ENCODE measurements around the gene PPP1R14B. TPM values are rescaled to one million over a fixed set of nuclear protein-coding genes. Genes with fewer than 3 reads are reported as not detected.
A peak's percentile ranks its signal among the peaks of the same experiment; 100 is the strongest.

The PPP1R14B gene
- total and polyA plus RNA-seq, 4 donors, result 24.2 to 57.6 (median 38.3) TPM

DNA sequence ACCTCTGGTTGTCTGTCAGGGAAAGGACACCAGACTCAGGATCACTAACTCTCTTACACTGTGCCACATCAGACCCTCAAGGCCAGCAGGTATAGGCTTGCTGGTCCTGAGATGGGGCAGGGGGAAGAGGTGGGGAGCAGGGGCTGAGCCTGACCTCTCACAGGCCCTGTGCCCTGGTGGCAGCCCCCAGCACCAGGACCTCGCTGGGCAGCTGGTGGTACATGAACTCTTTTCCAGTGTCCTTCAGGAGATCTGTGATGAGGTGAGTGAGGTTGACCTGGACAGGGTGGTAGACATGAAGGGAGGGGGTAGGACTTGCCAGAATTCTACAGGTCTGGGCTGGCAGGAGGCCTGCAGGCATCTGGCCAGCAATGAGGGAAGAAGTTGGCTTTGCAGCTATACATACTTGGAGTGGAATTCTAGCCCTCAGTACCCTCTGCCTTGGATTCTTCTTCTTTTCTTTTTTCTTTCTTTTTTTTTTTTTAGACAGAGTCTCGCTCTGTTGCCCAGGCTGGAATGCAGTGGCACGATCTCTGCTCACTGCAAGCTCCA, 19.3 kb downstream of the PPP1R14B start:
- Histone ChIP-seq H3K36me3 (ENCODE audit: control insufficient read depth in 4 of 4, insufficient read depth in 3 of 4, low read depth in 1 of 4, low read length in 3 of 4) (peaks cover 0 to 14% (median 6%) of the 10 kb centered on the region in 4 donors), H3K27ac (ENCODE audit: low read depth in 1 of 2, low read length in 2 of 2) (no peak overlapping the region), H3K9ac (ENCODE audit: low read depth in 1 of 2, low read length in 2 of 2) (peak overlapping the region in 1 of 2 donors; percentile 89), H3K9me3 (ENCODE audit: control insufficient read depth in 4 of 4, low read length in 3 of 4) (no peaks in the 10 kb centered on the region), H3K4me3 (ENCODE audit: low read depth in 1 of 3, low read length in 3 of 3) (peak overlapping the region in 1 of 3 donors; percentile 51), H3K27me3 (ENCODE audit: control insufficient read depth in 4 of 4, insufficient read depth in 4 of 4, low read length in 3 of 4) (no peaks in the 10 kb centered on the region), H3K4me1 (ENCODE audit: control insufficient read depth in 4 of 4, insufficient read depth in 4 of 4, low read length in 3 of 4) (peaks cover 14 to 47% (median 30%) of the 10 kb centered on the region in 4 donors)
- no peak for DNase-seq (ENCODE audit: low spot score)
- WGBS, result 88% methylated on average over 3 of the region's 3 CpGs
- no peak for TF ChIP-seq GABPA (IDR thresholded peaks at IDR 0.05 in 1 of 2, conservative IDR thresholded peaks at IDR 0.05 in 1 of 2)
- TF ChIP-seq, protein P1, sequence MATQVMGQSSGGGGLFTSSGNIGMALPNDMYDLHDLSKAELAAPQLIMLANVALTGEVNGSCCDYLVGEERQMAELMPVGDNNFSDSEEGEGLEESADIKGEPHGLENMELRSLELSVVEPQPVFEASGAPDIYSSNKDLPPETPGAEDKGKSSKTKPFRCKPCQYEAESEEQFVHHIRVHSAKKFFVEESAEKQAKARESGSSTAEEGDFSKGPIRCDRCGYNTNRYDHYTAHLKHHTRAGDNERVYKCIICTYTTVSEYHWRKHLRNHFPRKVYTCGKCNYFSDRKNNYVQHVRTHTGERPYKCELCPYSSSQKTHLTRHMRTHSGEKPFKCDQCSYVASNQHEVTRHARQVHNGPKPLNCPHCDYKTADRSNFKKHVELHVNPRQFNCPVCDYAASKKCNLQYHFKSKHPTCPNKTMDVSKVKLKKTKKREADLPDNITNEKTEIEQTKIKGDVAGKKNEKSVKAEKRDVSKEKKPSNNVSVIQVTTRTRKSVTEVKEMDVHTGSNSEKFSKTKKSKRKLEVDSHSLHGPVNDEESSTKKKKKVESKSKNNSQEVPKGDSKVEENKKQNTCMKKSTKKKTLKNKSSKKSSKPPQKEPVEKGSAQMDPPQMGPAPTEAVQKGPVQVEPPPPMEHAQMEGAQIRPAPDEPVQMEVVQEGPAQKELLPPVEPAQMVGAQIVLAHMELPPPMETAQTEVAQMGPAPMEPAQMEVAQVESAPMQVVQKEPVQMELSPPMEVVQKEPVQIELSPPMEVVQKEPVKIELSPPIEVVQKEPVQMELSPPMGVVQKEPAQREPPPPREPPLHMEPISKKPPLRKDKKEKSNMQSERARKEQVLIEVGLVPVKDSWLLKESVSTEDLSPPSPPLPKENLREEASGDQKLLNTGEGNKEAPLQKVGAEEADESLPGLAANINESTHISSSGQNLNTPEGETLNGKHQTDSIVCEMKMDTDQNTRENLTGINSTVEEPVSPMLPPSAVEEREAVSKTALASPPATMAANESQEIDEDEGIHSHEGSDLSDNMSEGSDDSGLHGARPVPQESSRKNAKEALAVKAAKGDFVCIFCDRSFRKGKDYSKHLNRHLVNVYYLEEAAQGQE (IDR thresholded peaks at IDR 0.05), result no peak

DNA sequence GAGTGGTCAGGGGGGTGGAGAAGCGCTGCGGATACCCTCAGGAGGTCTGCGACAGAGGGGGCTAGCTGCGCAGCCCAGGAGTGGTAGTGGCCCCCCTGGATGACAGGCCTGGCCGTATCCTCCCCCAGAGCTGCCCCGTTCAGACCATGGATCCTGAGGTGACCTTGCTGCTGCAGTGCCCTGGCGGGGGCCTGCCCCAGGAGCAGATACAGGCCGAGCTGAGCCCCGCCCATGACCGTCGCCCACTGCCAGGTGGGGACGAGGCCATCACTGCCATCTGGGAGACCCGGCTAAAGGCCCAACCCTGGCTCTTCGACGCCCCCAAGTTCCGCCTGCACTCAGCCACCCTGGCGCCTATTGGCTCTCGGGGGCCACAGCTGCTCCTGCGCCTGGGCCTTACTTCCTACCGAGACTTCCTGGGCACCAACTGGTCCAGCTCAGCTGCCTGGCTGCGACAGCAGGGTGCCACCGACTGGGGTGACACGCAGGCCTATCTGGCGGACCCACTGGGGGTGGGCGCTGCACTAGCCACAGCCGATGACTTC, 20.2 kb downstream of the PPP1R14B start:
- Histone ChIP-seq H3K4me1 (ENCODE audit: control insufficient read depth in 4 of 4, insufficient read depth in 4 of 4, low read length in 3 of 4) (peaks cover 14 to 47% (median 30%) of the 10 kb centered on the region in 4 donors), H3K27me3 (ENCODE audit: control insufficient read depth in 4 of 4, insufficient read depth in 4 of 4, low read length in 3 of 4) (no peaks in the 10 kb centered on the region), H3K36me3 (ENCODE audit: control insufficient read depth in 4 of 4, insufficient read depth in 3 of 4, low read depth in 1 of 4, low read length in 3 of 4) (peaks cover 0 to 14% (median 6%) of the 10 kb centered on the region in 4 donors), H3K9me3 (ENCODE audit: control insufficient read depth in 4 of 4, low read length in 3 of 4) (no peaks in the 10 kb centered on the region), H3K27ac (ENCODE audit: low read depth in 1 of 2, low read length in 2 of 2) (peak overlapping the region; percentile 52 to 92), H3K4me3 (ENCODE audit: low read depth in 1 of 3, low read length in 3 of 3) (peak overlapping the region; percentile 51 to 97 (median 67)), H3K9ac (ENCODE audit: low read depth in 1 of 2, low read length in 2 of 2) (peak overlapping the region; percentile 14 to 89)
- TF ChIP-seq TAF1 (conservative IDR thresholded peaks at IDR 0.05) (no peak), RXRA (IDR thresholded peaks at IDR 0.05) (peak in 1 of 2 donors; percentile 24)
- no peak for DNase-seq (ENCODE audit: low spot score)
- WGBS, result 21% methylated on average over 26 of the region's 26 CpGs

DNA sequence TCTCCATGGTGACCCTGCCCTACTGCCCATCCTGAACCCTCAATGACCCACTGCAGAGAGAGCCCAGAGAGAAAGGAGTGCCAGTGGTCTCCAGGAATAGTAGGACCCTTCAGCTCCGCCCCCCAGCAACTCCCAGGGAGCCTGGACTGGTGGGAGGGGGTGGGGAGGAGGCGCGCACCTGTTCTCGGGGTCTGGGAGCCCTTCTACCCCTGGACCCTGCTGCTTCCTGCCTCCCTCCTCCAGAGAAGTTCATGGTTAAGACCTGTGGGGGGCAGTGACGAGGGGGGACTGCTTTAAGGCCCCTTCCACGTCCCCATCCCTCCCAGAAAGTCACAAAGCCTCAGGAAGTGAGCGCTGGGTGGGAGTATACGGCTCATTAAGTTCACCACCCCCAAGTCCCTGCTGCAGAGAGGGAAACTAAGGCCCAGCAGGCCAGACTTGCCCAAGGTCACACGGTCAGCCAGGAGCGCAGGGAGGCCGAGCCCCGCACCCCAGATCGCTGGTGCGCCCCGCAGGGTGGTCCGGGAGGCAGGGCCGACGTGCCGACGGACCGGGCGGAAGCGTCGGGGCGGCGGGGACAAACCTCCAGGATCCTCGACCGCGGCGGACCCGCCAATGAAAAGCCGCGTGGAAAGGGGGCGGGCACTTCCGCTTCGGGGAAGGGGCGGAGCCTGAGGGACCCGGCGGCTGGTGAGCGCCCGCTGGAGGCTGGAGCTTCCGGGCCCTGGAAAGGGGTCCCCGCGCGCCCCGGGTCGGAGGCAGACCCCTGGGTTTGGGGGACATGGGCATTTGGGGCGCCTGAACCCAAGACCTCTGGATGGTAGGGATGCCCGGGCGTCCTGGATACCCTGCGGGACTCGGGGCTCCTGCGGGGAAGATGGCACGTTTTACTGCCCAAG, 20.9 kb downstream of the PPP1R14B start, which contains the start of the genes NUDT22 and TRPT1:
Gene NUDT22, plus strand, starts transcription at position 667 of the 899 bp plus-strand sequence. CDS start 379 bp downstream, outside the sequence.
Gene TRPT1, minus strand, starts transcription at position 579 of the 899 bp plus-strand sequence. Its CDS starts 326 bp downstream, at position 253.
- peaks cover 12 to 44% (median 28%) of the 10 kb centered on the region in 4 donors for H3K4me1 ChIP-seq (ENCODE audit: control insufficient read depth in 4 of 4, insufficient read depth in 4 of 4, low read length in 3 of 4)
- TF ChIP-seq YY1 (IDR thresholded peaks at IDR 0.05) (peak; percentile 44), RAD21 (IDR thresholded peaks at IDR 0.05) (peak in 1 of 2 donors; percentile 23), HNF4G (IDR thresholded peaks at IDR 0.05) (no peak), HNF4A (conservative IDR thresholded peaks at IDR 0.05) (no peak)
- TF ChIP-seq, protein P2, sequence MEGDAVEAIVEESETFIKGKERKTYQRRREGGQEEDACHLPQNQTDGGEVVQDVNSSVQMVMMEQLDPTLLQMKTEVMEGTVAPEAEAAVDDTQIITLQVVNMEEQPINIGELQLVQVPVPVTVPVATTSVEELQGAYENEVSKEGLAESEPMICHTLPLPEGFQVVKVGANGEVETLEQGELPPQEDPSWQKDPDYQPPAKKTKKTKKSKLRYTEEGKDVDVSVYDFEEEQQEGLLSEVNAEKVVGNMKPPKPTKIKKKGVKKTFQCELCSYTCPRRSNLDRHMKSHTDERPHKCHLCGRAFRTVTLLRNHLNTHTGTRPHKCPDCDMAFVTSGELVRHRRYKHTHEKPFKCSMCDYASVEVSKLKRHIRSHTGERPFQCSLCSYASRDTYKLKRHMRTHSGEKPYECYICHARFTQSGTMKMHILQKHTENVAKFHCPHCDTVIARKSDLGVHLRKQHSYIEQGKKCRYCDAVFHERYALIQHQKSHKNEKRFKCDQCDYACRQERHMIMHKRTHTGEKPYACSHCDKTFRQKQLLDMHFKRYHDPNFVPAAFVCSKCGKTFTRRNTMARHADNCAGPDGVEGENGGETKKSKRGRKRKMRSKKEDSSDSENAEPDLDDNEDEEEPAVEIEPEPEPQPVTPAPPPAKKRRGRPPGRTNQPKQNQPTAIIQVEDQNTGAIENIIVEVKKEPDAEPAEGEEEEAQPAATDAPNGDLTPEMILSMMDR (IDR thresholded peaks at IDR 0.05; ENCODE audit: low read depth, low read length, missing input control), result peak; percentile 18
- TF ChIP-seq, protein P3, sequence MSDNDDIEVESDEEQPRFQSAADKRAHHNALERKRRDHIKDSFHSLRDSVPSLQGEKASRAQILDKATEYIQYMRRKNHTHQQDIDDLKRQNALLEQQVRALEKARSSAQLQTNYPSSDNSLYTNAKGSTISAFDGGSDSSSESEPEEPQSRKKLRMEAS (IDR thresholded peaks at IDR 0.05), result no peak
- TF ChIP-seq, protein P4, sequence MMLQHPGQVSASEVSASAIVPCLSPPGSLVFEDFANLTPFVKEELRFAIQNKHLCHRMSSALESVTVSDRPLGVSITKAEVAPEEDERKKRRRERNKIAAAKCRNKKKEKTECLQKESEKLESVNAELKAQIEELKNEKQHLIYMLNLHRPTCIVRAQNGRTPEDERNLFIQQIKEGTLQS (IDR thresholded peaks at IDR 0.05), result no peak
- TF ChIP-seq, protein P5, sequence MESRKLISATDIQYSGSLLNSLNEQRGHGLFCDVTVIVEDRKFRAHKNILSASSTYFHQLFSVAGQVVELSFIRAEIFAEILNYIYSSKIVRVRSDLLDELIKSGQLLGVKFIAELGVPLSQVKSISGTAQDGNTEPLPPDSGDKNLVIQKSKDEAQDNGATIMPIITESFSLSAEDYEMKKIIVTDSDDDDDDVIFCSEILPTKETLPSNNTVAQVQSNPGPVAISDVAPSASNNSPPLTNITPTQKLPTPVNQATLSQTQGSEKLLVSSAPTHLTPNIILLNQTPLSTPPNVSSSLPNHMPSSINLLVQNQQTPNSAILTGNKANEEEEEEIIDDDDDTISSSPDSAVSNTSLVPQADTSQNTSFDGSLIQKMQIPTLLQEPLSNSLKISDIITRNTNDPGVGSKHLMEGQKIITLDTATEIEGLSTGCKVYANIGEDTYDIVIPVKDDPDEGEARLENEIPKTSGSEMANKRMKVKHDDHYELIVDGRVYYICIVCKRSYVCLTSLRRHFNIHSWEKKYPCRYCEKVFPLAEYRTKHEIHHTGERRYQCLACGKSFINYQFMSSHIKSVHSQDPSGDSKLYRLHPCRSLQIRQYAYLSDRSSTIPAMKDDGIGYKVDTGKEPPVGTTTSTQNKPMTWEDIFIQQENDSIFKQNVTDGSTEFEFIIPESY (IDR thresholded peaks at IDR 0.05), result no peak

More for the DNA sequence above, 20.9 kb downstream of the PPP1R14B start, which contains the start of the genes NUDT22 and TRPT1:
- Histone ChIP-seq H3K4me3 (ENCODE audit: low read depth in 1 of 3, low read length in 3 of 3) (peak within 1 kb of the TSS; percentile 51 to 97 (median 67)), H3K27me3 (ENCODE audit: control insufficient read depth in 4 of 4, insufficient read depth in 4 of 4, low read length in 3 of 4) (no peaks in the 10 kb centered on the region), H3K36me3 (ENCODE audit: control insufficient read depth in 4 of 4, insufficient read depth in 3 of 4, low read depth in 1 of 4, low read length in 3 of 4) (peaks cover 0 to 18% (median 6%) of the 10 kb centered on the region in 4 donors), H3K9me3 (ENCODE audit: control insufficient read depth in 4 of 4, low read length in 3 of 4) (no peaks in the 10 kb centered on the region), H3K9ac (ENCODE audit: low read depth in 1 of 2, low read length in 2 of 2) (peak within 1 kb of the TSS; percentile 14 to 89), H3K27ac (ENCODE audit: low read depth in 1 of 2, low read length in 2 of 2) (peak within 1 kb of the TSS; percentile 52 to 92)
- 1% methylated on average over 54 of the region's 54 CpGs for WGBS
- DNase-seq (ENCODE audit: low spot score), result peak; percentile 95
